HG03342 (cell line): ENCODE data around the gene ZNF711.
"Not testable (repeated sequence)": the region's sequence is repeated elsewhere in the genome, so short reads cannot be mapped to it uniquely, and the experiment has no call there.

Experiments
- ATAC-seq: cut with Tn5 transposase; IDR thresholded peaks from one replicate; pipeline ENCODE4 v1.9.1; 2021; ENCODE audit warnings: mild to moderate bottlenecking, moderate library complexity; ENCODE audit not compliant: unreplicated experiment

ZNF711 gene

DNA sequence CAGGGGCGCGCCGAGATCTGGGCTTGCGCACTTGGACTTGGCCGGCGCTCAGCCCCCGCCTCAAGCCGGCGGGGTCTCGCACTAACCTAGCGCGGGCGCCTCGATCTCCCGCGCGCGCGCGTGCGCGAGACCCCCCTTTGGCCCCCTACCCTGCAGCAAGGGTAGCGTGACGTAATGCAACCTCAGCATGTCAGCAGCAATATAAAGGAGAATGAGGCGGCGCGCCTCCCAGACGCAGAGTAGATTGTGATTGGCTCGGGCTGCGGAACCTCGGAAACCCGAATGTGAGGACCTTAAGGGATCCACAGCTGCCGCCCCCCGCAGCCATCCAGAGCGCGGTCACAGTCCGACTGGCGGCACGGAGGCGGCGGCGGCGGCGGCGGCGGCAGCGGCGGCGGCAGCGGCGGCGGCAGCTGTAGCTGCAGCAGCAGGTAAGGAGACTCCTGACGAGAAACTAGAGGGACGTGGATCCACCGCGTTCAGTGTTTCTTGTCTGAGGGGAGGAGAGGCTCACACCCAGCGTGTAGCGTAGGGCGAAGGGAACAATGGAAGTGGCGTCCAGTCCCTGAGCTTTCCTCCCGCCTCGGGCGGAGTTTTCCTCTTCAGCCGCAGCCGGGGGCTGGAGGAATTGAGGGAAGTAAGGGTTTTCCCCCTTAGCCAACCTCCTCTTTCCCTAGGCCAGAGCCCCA lies at the start of gene ZNF711, which contains the start of gene SATL1:
TSS of gene ZNF711 (plus strand) at position 231 of the 689 bp plus-strand sequence. CDS start 3,582 bp downstream, outside the sequence.
TSS of gene SATL1 (minus strand) at position 19 of the 689 bp plus-strand sequence. CDS start 134,811 bp downstream, outside the sequence.
- ATAC-seq, result peak; percentile 56

DNA sequence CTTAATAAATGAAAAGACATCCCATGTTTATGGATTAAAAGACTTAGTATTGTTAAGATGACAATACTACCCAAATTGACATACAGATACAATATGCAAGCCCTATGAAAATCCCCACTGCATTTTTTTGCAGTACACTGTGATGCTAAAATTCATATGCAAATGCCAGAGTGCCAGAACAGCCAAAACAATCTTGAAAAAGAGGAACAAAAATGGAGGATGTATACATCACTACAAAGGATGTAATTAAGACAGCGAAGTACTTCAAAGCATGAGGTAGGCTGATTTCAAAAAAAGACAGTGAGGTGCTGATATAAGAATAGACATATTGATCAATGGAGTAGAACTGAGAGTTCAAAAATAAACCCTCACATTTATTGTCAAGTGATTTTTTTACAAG lies 47.5 kb upstream of the ZNF711 start:
- no peak for ATAC-seq

GRCh38 chrX:85203461-85203970 lies 40.3 kb upstream of the ZNF711 start:
- ATAC-seq, result no peak

DNA sequence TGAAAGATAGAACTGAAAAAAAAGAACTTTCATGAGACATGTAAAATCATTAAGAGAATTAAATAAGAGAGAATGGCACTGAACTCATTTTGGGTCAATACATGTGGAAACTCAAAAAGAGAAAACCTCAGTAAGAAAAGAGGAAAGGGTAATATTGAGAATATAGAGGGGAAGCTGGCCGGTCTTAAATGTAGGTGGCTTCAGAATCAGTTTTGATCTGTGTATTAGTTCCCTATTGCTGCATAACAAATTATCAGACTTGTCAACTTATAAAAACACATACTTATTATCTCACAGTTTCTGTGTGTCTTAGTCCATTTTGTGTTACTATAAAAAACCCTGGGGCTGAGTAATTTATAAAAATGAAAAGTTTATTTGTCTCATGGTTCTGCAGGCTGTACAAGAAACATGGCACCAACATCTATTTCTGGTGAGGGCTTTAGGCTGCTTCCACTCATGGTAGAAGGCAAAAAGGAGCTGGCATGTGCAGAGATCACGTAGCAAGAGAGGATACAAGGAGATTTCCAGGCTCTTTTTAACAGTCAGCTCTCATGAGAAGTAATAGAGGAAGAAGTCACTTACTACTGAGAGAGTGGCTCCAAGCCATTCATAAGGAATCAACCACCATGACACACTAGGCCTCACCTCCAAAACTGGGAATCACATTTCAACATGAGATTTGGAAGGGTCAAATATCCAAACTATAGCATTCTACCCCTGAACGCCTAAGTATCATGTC lies 29.8 kb upstream of the ZNF711 start:
- no peak for ATAC-seq

GRCh38 chrX:85215946-85216345 lies 27.8 kb upstream of the ZNF711 start:
- ATAC-seq, result no peak

- ATAC-seq, result no peak
Observed at GRCh38 chrX:85221361-85221760, 22.4 kb upstream of the ZNF711 start.

DNA sequence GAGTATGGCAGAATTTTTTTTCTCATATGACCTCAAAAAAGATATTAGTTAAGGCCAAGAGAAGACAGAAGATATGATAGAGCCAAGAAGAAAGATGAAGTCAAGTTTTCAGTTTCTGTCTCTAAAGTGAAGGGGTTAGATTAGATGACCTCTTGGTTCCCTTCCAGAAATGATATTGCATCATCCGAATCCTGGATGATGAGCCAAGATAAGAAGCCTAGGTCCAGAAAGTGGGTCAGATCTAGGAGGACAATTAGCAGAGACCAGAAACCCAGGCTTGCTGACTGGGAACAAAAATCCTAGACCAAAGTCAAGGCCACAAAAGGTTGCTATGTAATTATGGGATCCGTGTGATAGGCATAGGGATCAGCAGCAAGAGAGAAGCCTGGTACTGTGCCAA lies 20.4 kb upstream of the ZNF711 start:
- no peak for ATAC-seq

- no peak for ATAC-seq
Observed at GRCh38 chrX:85243155-85243554, 636 bp upstream of the ZNF711 start.

DNA sequence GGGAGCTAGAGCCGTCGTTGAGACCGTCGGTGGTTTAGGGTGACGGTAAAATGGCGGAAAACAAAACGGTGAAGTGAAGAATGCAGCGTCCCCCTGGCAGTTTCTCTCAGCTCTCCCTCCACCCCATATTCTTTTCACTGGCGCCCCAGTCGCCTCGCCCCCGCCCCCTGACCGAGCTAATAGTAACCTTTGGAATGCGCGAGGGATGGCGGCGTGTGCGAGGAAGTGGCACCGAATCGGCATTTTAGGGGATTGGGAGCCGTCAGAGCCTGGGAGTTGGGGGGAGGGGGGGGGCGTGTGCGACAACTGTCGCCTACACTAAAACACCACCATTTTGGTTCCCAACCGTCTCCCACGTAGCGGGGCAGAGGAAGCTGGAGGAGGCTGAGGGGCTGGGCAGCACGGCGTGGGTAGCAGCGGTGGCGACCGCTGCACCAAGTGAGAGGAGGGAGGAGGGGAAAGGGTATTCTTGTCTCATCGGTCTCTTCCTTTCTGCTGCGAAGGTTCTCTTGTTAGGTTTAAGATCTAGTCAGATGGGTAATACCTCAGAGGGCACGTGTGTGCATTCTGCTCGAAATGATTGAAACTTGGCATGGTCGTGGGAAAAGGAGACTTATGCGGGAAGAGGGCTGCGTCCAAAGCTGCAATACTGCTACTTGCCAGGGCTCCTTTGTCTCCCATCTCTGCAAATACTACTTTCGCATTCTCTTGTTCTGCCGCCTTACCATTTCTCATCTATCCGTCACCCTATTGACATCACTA lies 840 bp downstream of the ZNF711 start:
- ATAC-seq, result peak; percentile 48

- ATAC-seq, result not testable (repeated sequence)
Observed at GRCh38 chrX:85285286-85285685, 41.5 kb downstream of the ZNF711 start.

- ATAC-seq, result no peak
Observed at GRCh38 chrX:85288992-85289723, 45.4 kb downstream of the ZNF711 start.

DNA sequence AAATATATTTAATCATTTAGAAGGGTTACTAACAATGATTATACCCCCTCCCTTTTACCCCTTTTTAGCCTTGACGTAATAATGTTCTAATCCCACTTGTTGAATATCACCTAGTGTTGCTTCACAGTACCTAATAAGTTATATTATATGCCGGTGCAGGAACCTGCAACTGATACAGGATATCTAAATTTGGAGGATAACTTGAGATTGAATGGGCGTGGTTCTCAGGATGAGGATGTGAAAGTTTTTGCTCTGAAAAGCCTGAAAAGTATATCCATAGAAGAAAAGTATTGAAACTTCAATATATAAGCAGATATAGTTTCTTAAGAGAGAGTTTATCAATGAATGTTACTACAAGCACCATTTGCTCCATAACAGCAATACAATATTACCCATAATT lies 59.8 kb downstream of the ZNF711 start:
- ATAC-seq, result peak; percentile 71

- peak; percentile 71 for ATAC-seq
Observed at GRCh38 chrX:85309717-85310116, 65.9 kb downstream of the ZNF711 start.

GRCh38 chrX:85311348-85311747 lies 67.6 kb downstream of the ZNF711 start:
- ATAC-seq, result not testable (repeated sequence)
